Measurements from ENCODE around the gene A1BG. TPM values are rescaled to one million over a fixed set of nuclear protein-coding genes. Genes with fewer than 3 reads are reported as not detected.
"Not testable (repeated sequence)": the region's sequence is repeated elsewhere in the genome, so short reads cannot be mapped to it uniquely, and the experiment has no call there.

A1BG gene
- total and polyA plus RNA-seq, 8 donors: 0.81 to 10.2 (median 1.6) TPM

DNA sequence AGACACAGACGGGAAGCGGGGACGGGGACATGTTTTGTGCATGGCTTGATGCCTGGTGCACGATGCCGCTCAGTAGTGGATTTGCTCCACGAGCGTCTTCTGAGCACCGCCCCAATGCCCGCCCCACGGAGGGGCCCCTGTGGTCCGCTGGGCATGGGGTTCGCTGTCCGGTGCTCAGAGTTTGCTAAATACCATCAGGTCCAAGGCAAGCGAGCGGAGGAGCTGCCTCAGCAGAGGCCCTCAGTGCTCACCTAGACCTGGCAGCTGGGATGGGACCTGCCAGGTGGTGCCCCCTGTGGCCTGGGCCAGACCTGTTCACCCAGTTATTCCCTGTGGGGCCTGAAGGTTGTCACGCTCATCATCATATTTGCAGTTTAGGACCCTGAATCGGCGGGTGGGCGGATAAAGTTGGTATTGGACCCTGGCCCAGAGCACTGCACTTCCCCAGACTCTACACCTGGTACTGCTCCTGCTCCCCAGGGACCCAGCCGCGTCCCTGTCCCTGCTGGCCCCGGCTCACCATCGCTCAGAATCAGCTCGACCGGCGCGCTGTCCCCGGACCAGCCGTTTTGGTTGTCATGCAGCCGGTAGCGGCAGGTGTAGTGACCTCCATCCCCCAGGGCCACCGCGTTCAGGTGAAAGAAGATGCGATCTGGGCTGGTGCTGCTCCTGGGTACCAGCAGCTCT is 2.3 kb downstream of the A1BG start:
- DNase-seq: no peak
- H3K27me3 ChIP-seq: peaks cover 35 to 96% of the 10 kb centered on the region in 2 donors
- no peak for TF ChIP-seq CTCF (IDR thresholded peaks at IDR 0.05)
- H3K4me3 ChIP-seq: no peak overlapping the region
- peaks cover 0 to 5% of the 10 kb centered on the region in 2 donors for H3K36me3 ChIP-seq
- peaks cover 0 to 28% of the 10 kb centered on the region in 2 donors for H3K4me1 ChIP-seq
- no peak overlapping the region for H3K27ac ChIP-seq
- ATAC-seq: no peak
- intact Hi-C loops (cut with DNase I): no loop called here
- H3K9me3 ChIP-seq: no peaks in the 10 kb centered on the region

GRCh38 chr19:58350001-58350861 is 3.1 kb downstream of the A1BG start:
- DNase-seq: no peak

GRCh38 chr19:58349590-58349989 is 3.7 kb downstream of the A1BG start:
- H3K9me3 ChIP-seq: no peaks in the 10 kb centered on the region
- H3K4me3 ChIP-seq: no peak overlapping the region
- peaks cover 0 to 27% of the 10 kb centered on the region in 2 donors for H3K4me1 ChIP-seq
- peaks cover 0 to 5% of the 10 kb centered on the region in 2 donors for H3K36me3 ChIP-seq
- no peak for TF ChIP-seq CTCF (IDR thresholded peaks at IDR 0.05)
- ATAC-seq: no peak
- intact Hi-C loops (cut with DNase I): no loop called here
- H3K27me3 ChIP-seq: peaks cover 28 to 91% of the 10 kb centered on the region in 2 donors
- H3K27ac ChIP-seq: no peak overlapping the region
- DNase-seq: no peak

More at GRCh38 chr19:58350001-58350861, 3.1 kb downstream of the A1BG start:
- Histone ChIP-seq H3K4me1 (peaks cover 0 to 27% of the 10 kb centered on the region in 2 donors), H3K36me3 (peaks cover 0 to 5% of the 10 kb centered on the region in 2 donors), H3K27me3 (peaks cover 28 to 96% of the 10 kb centered on the region in 2 donors), H3K27ac (no peak overlapping the region), H3K9me3 (no peaks in the 10 kb centered on the region), H3K4me3 (no peak overlapping the region)
- no peak for ATAC-seq
- TF ChIP-seq CTCF (IDR thresholded peaks at IDR 0.05): no peak
- intact Hi-C loops (cut with DNase I): no loop called here

DNA sequence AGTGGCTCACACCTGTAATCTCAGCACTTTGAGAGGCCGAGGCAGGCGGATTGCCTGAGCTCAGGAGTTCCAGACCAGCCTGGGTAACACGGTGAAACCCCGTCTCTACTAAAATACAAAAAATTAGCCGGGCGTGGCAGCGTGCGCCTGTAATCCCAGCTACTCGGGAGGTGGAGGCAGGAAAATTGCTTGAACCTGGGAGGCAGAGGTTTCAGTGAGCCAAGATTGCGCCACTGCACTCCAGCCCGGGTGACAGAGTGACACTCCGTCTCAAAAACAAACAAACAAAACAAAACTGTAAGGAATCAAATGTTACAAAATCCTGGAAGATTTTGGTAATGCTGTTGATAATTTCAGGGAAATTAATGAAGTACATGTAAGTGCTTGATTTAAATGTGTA is 5.2 kb downstream of the A1BG start:
- intact Hi-C loops (cut with DNase I); DNase-seq; ATAC-seq; H3K27ac ChIP-seq; H3K9me3 ChIP-seq; H3K36me3 ChIP-seq: not testable (repeated sequence)
- peaks cover 28 to 78% of the 10 kb centered on the region in 2 donors for H3K27me3 ChIP-seq
- H3K4me3 ChIP-seq: peak overlapping the region; percentile 46 to 70
- H3K4me1 ChIP-seq: peaks cover 0 to 27% of the 10 kb centered on the region in 2 donors

DNA sequence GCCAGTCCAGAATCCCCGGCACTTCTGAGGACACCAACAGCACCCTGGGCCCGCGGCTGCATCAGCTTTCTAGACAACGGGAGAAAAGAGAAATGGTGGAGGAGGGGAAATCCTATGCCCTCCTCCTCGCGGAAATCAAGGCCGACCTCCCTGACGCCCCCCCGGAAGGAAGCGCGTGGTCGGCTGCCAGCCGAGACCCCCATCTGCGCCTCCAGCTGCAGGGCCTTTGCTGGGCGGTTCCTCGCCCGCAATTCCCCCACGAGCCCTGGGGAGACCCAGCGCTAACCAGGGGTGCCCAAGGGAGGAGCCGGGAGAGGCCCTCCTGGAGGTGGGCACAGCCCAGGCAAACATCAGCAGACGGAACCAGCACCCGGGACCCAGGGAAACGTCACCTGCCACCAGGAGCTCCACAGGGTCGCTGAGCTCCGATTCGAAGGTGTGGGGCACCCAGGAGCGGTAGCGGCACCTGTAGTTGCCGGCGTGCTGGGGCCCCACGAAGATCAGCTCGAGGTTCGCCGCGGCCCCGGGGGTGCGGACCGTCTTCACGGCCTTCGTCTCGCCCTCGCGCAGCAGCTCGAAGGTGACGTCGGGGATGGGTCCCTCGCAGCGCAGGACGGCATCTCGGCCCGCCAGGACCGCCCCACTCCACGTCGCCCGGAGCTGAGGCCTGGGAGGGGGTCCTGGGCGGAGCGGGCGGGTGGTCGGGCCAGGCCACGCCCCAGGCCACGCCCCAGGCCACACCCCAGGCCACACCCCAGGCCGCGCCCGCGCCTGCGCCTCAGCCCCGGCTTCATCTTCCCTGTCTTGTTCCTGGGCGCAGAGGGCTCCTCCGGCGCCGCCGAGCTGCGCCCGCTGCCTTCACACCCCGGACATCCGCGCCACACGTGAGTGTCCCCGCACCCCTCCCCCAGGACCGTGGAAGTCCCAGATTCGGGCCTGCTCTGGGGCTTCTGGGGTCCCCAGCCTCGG is 6.0 kb downstream of the A1BG start:
- DNase-seq: peak in 3 of 4 donors; percentile 26 to 89 (median 69)
- ATAC-seq: peak; percentile 96
- peak overlapping the region; percentile 48 to 79 for H3K27ac ChIP-seq

More for the DNA sequence above, 6.0 kb downstream of the A1BG start:
- peaks cover 0 to 5% of the 10 kb centered on the region in 2 donors for H3K36me3 ChIP-seq
- intact Hi-C loops (cut with DNase I): no loop called here
- peak overlapping the region; percentile 46 to 70 for H3K4me3 ChIP-seq
- H3K4me1 ChIP-seq: peaks cover 0 to 27% of the 10 kb centered on the region in 2 donors
- peaks cover 28 to 70% of the 10 kb centered on the region in 2 donors for H3K27me3 ChIP-seq
- H3K9me3 ChIP-seq: no peaks in the 10 kb centered on the region
- no peak for TF ChIP-seq CTCF (IDR thresholded peaks at IDR 0.05)

Data from left lung (tissue), 10 donors.